ENCODE measurements around the gene ZNF618. TPM values are rescaled to one million over a fixed set of nuclear protein-coding genes. Genes with fewer than 3 reads are reported as not detected.

ZNF618 gene
- total RNA-seq, 1 experiment from 2014 or later = 1.8 TPM

DNA sequence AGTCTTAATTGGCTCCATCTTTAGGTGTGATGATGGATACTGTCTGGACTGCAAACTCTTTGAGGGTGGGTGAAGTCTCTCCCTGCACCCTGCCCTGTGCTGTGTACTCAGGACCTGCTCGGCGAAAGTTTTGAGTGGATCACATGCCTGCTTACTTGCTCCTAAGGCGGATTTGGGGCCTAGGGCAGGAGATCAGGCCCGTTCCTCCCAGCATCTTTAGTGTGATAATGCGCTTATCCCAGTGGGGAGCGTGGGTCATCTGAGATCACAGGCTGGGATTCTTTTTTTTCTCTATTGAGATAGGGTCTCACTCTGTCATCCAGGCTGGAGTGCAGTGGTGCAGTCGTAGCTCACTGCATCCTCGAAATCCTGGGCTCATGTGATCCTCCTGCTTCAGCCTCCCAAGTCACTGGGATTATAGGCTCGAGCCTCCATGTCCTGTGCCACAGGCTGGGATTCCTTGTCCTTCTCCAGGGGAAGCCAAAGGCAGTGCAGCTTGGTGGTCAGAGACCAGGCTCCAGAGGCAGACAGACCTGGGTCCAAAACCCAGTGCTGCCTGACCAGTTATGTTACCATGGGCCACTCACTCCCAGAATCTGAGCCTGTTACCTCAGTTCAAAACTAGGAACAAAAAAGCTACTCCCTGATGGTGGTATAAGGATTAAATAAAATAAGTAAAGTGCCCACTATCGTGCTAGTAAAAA is 59.7 kb downstream of the ZNF618 start:
- Histone ChIP-seq H3K36me3 (ENCODE audit: control insufficient read depth, insufficient read depth, low read length) (no peaks in the 10 kb centered on the region), H3K4me1 (ENCODE audit: control insufficient read depth, insufficient read depth, low read length) (no peaks in the 10 kb centered on the region), H3K4me3 (ENCODE audit: low read depth in 2 of 2, low read length in 2 of 2) (no peak overlapping the region), H3K9me3 (ENCODE audit: control insufficient read depth, insufficient read depth, low read depth, low read length) (no peaks in the 10 kb centered on the region), H3K27me3 (ENCODE audit: control insufficient read depth, insufficient read depth, low read length) (no peaks in the 10 kb centered on the region), H3K27ac (ENCODE audit: low read length) (no peak overlapping the region)
- no TSS peak for BruUV-seq (replicated peaks)
- ATAC-seq (no peak), DNase-seq (ENCODE audit: low read depth, low spot score) (no peak)
- in situ Hi-C loops (cut with HindIII; ENCODE audit: low pct_unique_long_range_greater_than_20kb, low sequenced_read_pairs) (no loop called here), intact Hi-C loops (cut with micrococcal nuclease; ENCODE audit: unreplicated experiment) (no loop called here)
- ChIA-PET CTCF (no interaction called here), POLR2A (no interaction called here)
- TF ChIP-seq TCF7L2 (IDR thresholded peaks at IDR 0.05; ENCODE audit: low read depth, low read length) (no peak), SIN3A (IDR thresholded peaks at IDR 0.05; ENCODE audit: borderline replicate concordance, insufficient read depth, low read depth, low read length) (no peak), POLR2AphosphoS5 (IDR thresholded peaks at IDR 0.05; ENCODE audit: low read depth, low read length) (no peak)
- TF ChIP-seq, protein P1, sequence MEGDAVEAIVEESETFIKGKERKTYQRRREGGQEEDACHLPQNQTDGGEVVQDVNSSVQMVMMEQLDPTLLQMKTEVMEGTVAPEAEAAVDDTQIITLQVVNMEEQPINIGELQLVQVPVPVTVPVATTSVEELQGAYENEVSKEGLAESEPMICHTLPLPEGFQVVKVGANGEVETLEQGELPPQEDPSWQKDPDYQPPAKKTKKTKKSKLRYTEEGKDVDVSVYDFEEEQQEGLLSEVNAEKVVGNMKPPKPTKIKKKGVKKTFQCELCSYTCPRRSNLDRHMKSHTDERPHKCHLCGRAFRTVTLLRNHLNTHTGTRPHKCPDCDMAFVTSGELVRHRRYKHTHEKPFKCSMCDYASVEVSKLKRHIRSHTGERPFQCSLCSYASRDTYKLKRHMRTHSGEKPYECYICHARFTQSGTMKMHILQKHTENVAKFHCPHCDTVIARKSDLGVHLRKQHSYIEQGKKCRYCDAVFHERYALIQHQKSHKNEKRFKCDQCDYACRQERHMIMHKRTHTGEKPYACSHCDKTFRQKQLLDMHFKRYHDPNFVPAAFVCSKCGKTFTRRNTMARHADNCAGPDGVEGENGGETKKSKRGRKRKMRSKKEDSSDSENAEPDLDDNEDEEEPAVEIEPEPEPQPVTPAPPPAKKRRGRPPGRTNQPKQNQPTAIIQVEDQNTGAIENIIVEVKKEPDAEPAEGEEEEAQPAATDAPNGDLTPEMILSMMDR (IDR thresholded peaks at IDR 0.05) = no peak
- TF ChIP-seq, protein P2, sequence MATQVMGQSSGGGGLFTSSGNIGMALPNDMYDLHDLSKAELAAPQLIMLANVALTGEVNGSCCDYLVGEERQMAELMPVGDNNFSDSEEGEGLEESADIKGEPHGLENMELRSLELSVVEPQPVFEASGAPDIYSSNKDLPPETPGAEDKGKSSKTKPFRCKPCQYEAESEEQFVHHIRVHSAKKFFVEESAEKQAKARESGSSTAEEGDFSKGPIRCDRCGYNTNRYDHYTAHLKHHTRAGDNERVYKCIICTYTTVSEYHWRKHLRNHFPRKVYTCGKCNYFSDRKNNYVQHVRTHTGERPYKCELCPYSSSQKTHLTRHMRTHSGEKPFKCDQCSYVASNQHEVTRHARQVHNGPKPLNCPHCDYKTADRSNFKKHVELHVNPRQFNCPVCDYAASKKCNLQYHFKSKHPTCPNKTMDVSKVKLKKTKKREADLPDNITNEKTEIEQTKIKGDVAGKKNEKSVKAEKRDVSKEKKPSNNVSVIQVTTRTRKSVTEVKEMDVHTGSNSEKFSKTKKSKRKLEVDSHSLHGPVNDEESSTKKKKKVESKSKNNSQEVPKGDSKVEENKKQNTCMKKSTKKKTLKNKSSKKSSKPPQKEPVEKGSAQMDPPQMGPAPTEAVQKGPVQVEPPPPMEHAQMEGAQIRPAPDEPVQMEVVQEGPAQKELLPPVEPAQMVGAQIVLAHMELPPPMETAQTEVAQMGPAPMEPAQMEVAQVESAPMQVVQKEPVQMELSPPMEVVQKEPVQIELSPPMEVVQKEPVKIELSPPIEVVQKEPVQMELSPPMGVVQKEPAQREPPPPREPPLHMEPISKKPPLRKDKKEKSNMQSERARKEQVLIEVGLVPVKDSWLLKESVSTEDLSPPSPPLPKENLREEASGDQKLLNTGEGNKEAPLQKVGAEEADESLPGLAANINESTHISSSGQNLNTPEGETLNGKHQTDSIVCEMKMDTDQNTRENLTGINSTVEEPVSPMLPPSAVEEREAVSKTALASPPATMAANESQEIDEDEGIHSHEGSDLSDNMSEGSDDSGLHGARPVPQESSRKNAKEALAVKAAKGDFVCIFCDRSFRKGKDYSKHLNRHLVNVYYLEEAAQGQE (IDR thresholded peaks at IDR 0.05; ENCODE audit: insufficient read depth in 1 of 2, low read depth in 2 of 2, low read length in 1 of 2) = no peak

DNA sequence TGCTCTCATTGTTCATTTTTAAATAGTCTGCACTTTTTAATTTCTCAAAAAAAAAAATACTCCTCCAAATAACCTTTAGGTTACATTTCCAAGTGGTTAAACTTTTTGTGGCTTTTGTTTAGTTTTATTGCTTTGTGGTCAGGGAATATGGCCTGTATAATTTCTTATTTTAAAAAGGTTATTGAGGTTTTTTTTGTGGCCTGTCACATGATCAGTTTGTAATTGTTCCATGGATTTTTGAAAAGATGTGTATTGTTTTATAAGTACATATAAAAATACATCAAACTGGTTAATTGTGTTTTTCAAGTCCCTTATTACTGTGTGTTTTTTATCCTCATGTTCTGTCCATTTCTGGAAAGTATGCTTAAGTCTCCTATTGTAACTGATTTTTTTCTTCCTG is 64.0 kb downstream of the ZNF618 start:
- CTCF ChIA-PET = no interaction called here
- in situ Hi-C loops (cut with HindIII; ENCODE audit: low pct_unique_long_range_greater_than_20kb, low sequenced_read_pairs) = no loop called here
- no TSS peak for BruUV-seq (replicated peaks)

More for the DNA sequence above, 64.0 kb downstream of the ZNF618 start:
- ATAC-seq = no peak
- TF ChIP-seq TCF7L2 (IDR thresholded peaks at IDR 0.05; ENCODE audit: low read depth, low read length) = no peak
- TF ChIP-seq SIN3A (IDR thresholded peaks at IDR 0.05; ENCODE audit: borderline replicate concordance, insufficient read depth, low read depth, low read length) = no peak
- TF ChIP-seq POLR2AphosphoS5 (IDR thresholded peaks at IDR 0.05; ENCODE audit: low read depth, low read length) = no peak
- TF ChIP-seq, protein P1 (IDR thresholded peaks at IDR 0.05) = no peak
- TF ChIP-seq, protein P2 (IDR thresholded peaks at IDR 0.05; ENCODE audit: insufficient read depth in 1 of 2, low read depth in 2 of 2, low read length in 1 of 2) = no peak
- POLR2A ChIA-PET = no interaction called here
- no peaks in the 10 kb centered on the region for H3K9me3 ChIP-seq (ENCODE audit: control insufficient read depth, insufficient read depth, low read depth, low read length)
- no peak overlapping the region for H3K27ac ChIP-seq (ENCODE audit: low read length)
- intact Hi-C loops (cut with micrococcal nuclease; ENCODE audit: unreplicated experiment) = no loop called here
- H3K27me3 ChIP-seq (ENCODE audit: control insufficient read depth, insufficient read depth, low read length) = no peaks in the 10 kb centered on the region
- H3K4me1 ChIP-seq (ENCODE audit: control insufficient read depth, insufficient read depth, low read length) = no peaks in the 10 kb centered on the region
- no peak overlapping the region for H3K4me3 ChIP-seq (ENCODE audit: low read depth in 2 of 2, low read length in 2 of 2)
- DNase-seq (ENCODE audit: low read depth, low spot score) = no peak
- no peaks in the 10 kb centered on the region for H3K36me3 ChIP-seq (ENCODE audit: control insufficient read depth, insufficient read depth, low read length)

Measured in Panc1 (cell line).